GM23338 (cell line): ENCODE measurements around the gene ZNF48.

Source experiments
- CREB1 ChIP-seq: fragments of 250-450 bp; sonication (Bioruptor Pico); IDR thresholded peaks from 2 replicates; pipeline ENCODE4 v1.5.0; 2020; ENCODE audit warnings: low read depth, mild to moderate bottlenecking, moderate library complexity
- ETS1 ChIP-seq: IDR thresholded peaks from 2 replicates; pipeline ENCODE4 v1.6.1; 2016; ENCODE audit warnings: antibody characterized with exemption
- EZH2 ChIP-seq: fragments of 200-600 bp; sonication (generic); IDR thresholded peaks from one replicate; pipeline ENCODE4 v1.8.0; 2017; ENCODE audit warnings: antibody characterized with exemption, mild to moderate bottlenecking, low read depth; ENCODE audit not compliant: unreplicated experiment
- EZH2phosphoT487 ChIP-seq: fragments of 200-600 bp; sonication (generic); IDR thresholded peaks from one replicate; pipeline ENCODE4 v1.8.1; 2018; ENCODE audit warnings: antibody characterized with exemption; ENCODE audit not compliant: unreplicated experiment
- JUNB ChIP-seq: IDR thresholded peaks from one replicate; pipeline ENCODE4 v1.6.1; 2016; ENCODE audit warnings: antibody characterized with exemption; ENCODE audit not compliant: unreplicated experiment
- POLR2AphosphoS5 ChIP-seq: IDR thresholded peaks from 2 replicates; pipeline ENCODE4 v1.6.1; 2016; ENCODE audit warnings: antibody characterized with exemption, low read depth
- ZNF114 ChIP-seq: fragments of 250-450 bp; sonication (Bioruptor Pico); IDR thresholded peaks from 2 replicates; pipeline ENCODE4 v1.5.0; 2020; ENCODE audit warnings: mild to moderate bottlenecking, moderate library complexity
- TF ChIP-seq, protein P1 (sequence below), 2 experiments: fragments of 200-600 bp in 1 of 2; sonication (generic) in 1 of 2; conservative IDR thresholded peaks; 2 replicates each; pipeline versions ENCODE4 v1.5.1 to v1.6.1; 2016 to 2017; ENCODE audit warnings: antibody characterized with exemption in 2 of 2, low read depth in 2 of 2, mild to moderate bottlenecking in 2 of 2, moderate library complexity in 1 of 2
- TF ChIP-seq, protein P2 (sequence below): IDR thresholded peaks from one replicate; pipeline ENCODE4 v1.6.1; 2018; ENCODE audit warnings: antibody characterized with exemption; ENCODE audit not compliant: unreplicated experiment

- TF ChIP-seq, protein P1, sequence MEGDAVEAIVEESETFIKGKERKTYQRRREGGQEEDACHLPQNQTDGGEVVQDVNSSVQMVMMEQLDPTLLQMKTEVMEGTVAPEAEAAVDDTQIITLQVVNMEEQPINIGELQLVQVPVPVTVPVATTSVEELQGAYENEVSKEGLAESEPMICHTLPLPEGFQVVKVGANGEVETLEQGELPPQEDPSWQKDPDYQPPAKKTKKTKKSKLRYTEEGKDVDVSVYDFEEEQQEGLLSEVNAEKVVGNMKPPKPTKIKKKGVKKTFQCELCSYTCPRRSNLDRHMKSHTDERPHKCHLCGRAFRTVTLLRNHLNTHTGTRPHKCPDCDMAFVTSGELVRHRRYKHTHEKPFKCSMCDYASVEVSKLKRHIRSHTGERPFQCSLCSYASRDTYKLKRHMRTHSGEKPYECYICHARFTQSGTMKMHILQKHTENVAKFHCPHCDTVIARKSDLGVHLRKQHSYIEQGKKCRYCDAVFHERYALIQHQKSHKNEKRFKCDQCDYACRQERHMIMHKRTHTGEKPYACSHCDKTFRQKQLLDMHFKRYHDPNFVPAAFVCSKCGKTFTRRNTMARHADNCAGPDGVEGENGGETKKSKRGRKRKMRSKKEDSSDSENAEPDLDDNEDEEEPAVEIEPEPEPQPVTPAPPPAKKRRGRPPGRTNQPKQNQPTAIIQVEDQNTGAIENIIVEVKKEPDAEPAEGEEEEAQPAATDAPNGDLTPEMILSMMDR (conservative IDR thresholded peaks at IDR 0.05; ENCODE audit: low read depth in 2 of 2), result no peak
- no peak for TF ChIP-seq EZH2
- no peak for TF ChIP-seq POLR2AphosphoS5
- TF ChIP-seq CREB1 (CRISPR knock-in tag), result no peak
- TF ChIP-seq JUNB, result no peak
- TF ChIP-seq EZH2phosphoT487, result no peak
- TF ChIP-seq ZNF114 (CRISPR knock-in tag), result no peak
- TF ChIP-seq, protein P2, sequence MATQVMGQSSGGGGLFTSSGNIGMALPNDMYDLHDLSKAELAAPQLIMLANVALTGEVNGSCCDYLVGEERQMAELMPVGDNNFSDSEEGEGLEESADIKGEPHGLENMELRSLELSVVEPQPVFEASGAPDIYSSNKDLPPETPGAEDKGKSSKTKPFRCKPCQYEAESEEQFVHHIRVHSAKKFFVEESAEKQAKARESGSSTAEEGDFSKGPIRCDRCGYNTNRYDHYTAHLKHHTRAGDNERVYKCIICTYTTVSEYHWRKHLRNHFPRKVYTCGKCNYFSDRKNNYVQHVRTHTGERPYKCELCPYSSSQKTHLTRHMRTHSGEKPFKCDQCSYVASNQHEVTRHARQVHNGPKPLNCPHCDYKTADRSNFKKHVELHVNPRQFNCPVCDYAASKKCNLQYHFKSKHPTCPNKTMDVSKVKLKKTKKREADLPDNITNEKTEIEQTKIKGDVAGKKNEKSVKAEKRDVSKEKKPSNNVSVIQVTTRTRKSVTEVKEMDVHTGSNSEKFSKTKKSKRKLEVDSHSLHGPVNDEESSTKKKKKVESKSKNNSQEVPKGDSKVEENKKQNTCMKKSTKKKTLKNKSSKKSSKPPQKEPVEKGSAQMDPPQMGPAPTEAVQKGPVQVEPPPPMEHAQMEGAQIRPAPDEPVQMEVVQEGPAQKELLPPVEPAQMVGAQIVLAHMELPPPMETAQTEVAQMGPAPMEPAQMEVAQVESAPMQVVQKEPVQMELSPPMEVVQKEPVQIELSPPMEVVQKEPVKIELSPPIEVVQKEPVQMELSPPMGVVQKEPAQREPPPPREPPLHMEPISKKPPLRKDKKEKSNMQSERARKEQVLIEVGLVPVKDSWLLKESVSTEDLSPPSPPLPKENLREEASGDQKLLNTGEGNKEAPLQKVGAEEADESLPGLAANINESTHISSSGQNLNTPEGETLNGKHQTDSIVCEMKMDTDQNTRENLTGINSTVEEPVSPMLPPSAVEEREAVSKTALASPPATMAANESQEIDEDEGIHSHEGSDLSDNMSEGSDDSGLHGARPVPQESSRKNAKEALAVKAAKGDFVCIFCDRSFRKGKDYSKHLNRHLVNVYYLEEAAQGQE, result no peak
- no peak for TF ChIP-seq ETS1
These were observed 39.6 kb downstream of the ZNF48 start for GRCh38 chr16:30434852-30435251.
